Loucy (cell line): ENCODE results near the gene XYLB.

Experiments used
- H2AFZ ChIP-seq: fragments of 200-600 bp; sonication (generic); 2 replicates; pipeline ENCODE4 v1.6.0; 2016; ENCODE audit warnings: antibody characterized with exemption, mild to moderate bottlenecking, low read length, moderate library complexity
- H3F3A ChIP-seq: fragments of 200-600 bp; 2 replicates; pipeline ENCODE4 v1.6.0; 2016; ENCODE audit warnings: antibody characterized with exemption, low read depth, mild to moderate bottlenecking
- H3K27me3 ChIP-seq: fragments of 200-600 bp; sonication (generic); 2 replicates; pipeline ENCODE4 v1.6.1; 2014; ENCODE audit warnings: low read length, mild to moderate bottlenecking; ENCODE audit not compliant: insufficient read depth, poor library complexity, severe bottlenecking
- H3K36me3 ChIP-seq: fragments of 200-600 bp; sonication (generic); 2 replicates; pipeline ENCODE4 v1.6.1; 2016; ENCODE audit warnings: low read length; ENCODE audit not compliant: insufficient read depth
- H3K4me1 ChIP-seq: fragments of 200-600 bp; sonication (generic); 2 replicates; pipeline ENCODE4 v1.5.1; 2014; ENCODE audit warnings: low read length, mild to moderate bottlenecking; ENCODE audit not compliant: insufficient read depth, poor library complexity, severe bottlenecking
- H3K4me2 ChIP-seq: fragments of 200-600 bp; sonication (generic); 2 replicates; pipeline ENCODE4 v1.6.0; 2014; ENCODE audit warnings: antibody characterized with exemption, low read length, low read depth, mild to moderate bottlenecking; ENCODE audit not compliant: poor library complexity, severe bottlenecking
- H3K4me3 ChIP-seq: fragments of 200-600 bp; sonication (generic); 2 replicates; pipeline ENCODE4 v1.5.1; 2014; ENCODE audit warnings: low read length, mild to moderate bottlenecking, mixed read lengths; ENCODE audit not compliant: poor library complexity, severe bottlenecking
- H3K79me2 ChIP-seq: fragments of 200-600 bp; sonication (generic); 2 replicates; pipeline ENCODE4 v1.6.1; 2014; ENCODE audit warnings: low read length; ENCODE audit not compliant: insufficient read depth
- H3K9ac ChIP-seq: fragments of 200-600 bp; sonication (generic); 2 replicates; pipeline ENCODE4 v1.6.0; 2014; ENCODE audit warnings: mild to moderate bottlenecking, low read depth, low read length, moderate library complexity; ENCODE audit not compliant: poor library complexity, severe bottlenecking
- H3K9me2 ChIP-seq: fragments of 200-600 bp; sonication (generic); replicated peaks from 2 replicates; pipeline ENCODE4 v1.6.1; 2016; ENCODE audit warnings: low read depth, low read length, mixed read lengths
- H3K9me3 ChIP-seq: fragments of 200-600 bp; sonication (generic); 2 replicates; pipeline ENCODE4 v1.6.1; 2014; ENCODE audit warnings: mild to moderate bottlenecking, antibody characterized with exemption, low read length, low read depth; ENCODE audit not compliant: insufficient read depth
- H4K20me1 ChIP-seq: fragments of 200-600 bp; sonication (generic); 2 replicates; pipeline ENCODE4 v1.6.0; 2014; ENCODE audit warnings: antibody characterized with exemption, low read length, mild to moderate bottlenecking; ENCODE audit not compliant: insufficient read depth, poor library complexity, severe bottlenecking
- EZH2phosphoT487 ChIP-seq: fragments of 200-600 bp; IDR thresholded peaks from 2 replicates; pipeline ENCODE4 v1.6.1; 2018; ENCODE audit warnings: antibody characterized with exemption, mild to moderate bottlenecking, moderate library complexity, borderline replicate concordance
- TF ChIP-seq, protein P1 (sequence below): fragments of 200-600 bp; sonication (generic); conservative IDR thresholded peaks from 2 replicates; pipeline ENCODE4 v1.5.1; 2014; ENCODE audit warnings: mild to moderate bottlenecking, antibody characterized with exemption, low read length

The XYLB gene

DNA sequence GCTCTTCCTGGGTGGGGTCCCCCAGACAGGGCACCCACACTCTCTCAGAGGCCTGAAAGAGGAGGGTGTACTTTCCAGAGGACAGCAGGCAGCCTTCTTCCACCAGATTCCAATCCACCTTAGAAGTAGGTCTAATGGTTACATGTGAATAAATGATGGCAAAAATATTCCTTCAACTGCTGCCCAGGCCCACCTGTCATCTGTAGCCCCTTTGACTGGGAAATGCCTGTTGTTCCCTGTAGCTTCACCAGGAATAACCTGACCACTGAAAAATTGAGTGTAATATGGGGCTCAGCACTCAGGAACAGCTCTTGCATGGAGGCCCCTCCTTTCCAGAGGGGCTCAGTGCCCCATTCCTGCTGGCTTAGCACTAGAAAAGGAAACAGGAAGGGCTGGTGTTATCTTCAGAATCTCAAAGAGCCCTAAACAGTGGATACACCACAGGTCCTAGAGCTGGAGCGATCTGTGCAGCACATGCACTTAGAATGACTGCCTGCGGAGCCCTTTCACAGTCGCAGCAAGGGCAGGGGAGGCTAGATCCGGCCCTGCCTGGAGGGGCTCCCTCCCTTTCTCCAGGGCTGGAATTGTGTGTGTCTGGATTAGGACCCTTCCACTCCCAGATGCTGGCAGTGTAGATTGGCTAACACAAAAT lies 32.3 kb upstream of the XYLB start:
- Histone ChIP-seq H3K4me2 (no peak overlapping the region), H3K9me2 (no peaks in the 10 kb centered on the region), H2AFZ (no peak overlapping the region), H4K20me1 (no peaks in the 10 kb centered on the region), H3K27me3 (no peaks in the 10 kb centered on the region), H3K4me1 (peaks cover 3% of the 10 kb centered on the region), H3K4me3 (no peak overlapping the region), H3F3A (no peaks in the 10 kb centered on the region), H3K9ac (no peak overlapping the region), H3K79me2 (no peaks in the 10 kb centered on the region), H3K36me3 (no peaks in the 10 kb centered on the region), H3K9me3 (no peaks in the 10 kb centered on the region)
- no peak for TF ChIP-seq EZH2phosphoT487
- TF ChIP-seq, protein P1, sequence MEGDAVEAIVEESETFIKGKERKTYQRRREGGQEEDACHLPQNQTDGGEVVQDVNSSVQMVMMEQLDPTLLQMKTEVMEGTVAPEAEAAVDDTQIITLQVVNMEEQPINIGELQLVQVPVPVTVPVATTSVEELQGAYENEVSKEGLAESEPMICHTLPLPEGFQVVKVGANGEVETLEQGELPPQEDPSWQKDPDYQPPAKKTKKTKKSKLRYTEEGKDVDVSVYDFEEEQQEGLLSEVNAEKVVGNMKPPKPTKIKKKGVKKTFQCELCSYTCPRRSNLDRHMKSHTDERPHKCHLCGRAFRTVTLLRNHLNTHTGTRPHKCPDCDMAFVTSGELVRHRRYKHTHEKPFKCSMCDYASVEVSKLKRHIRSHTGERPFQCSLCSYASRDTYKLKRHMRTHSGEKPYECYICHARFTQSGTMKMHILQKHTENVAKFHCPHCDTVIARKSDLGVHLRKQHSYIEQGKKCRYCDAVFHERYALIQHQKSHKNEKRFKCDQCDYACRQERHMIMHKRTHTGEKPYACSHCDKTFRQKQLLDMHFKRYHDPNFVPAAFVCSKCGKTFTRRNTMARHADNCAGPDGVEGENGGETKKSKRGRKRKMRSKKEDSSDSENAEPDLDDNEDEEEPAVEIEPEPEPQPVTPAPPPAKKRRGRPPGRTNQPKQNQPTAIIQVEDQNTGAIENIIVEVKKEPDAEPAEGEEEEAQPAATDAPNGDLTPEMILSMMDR, result no peak

DNA sequence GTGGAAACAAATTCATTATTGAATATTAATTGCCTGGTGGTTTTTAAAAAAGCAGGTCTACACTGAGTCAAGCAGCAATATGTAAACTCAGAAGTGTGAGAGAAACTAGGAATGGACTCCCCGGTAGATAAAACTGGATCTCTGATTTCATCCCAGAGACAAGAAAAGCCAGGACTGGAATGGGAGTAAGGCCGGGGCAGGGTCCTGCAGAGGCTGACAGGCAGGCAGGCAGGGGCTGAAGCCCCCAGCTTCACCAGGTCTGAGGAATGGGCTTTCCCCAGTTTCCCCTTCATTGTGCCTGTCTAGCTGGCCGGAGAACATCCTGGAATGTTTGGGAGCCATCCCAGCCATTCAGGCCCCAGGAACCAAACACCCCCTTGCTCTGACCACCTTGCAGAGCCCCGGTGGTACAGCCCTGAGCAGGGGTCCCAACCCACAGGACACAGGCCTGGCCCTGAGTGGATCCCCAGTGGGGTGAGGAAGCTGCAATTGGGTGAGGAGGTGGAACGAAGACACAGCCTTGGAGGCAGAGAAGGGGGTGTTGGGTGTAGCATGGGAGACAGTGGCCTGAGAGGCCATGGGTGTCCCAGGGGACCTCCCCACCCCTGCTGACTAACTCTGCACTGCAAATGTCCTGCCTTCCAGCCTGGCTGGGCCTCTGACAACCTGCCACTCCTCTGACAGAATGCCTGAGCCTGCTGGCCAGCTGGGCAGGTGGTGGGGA lies 31.7 kb upstream of the XYLB start:
- Histone ChIP-seq H3K79me2 (no peaks in the 10 kb centered on the region), H3K4me3 (no peak overlapping the region), H3K4me2 (no peak overlapping the region), H3K9me3 (no peaks in the 10 kb centered on the region), H3F3A (no peaks in the 10 kb centered on the region), H3K9ac (no peak overlapping the region), H2AFZ (no peak overlapping the region), H4K20me1 (no peaks in the 10 kb centered on the region), H3K4me1 (peaks cover 3% of the 10 kb centered on the region), H3K27me3 (no peaks in the 10 kb centered on the region), H3K36me3 (no peaks in the 10 kb centered on the region), H3K9me2 (no peaks in the 10 kb centered on the region)
- TF ChIP-seq, protein P1, result no peak
- no peak for TF ChIP-seq EZH2phosphoT487

DNA sequence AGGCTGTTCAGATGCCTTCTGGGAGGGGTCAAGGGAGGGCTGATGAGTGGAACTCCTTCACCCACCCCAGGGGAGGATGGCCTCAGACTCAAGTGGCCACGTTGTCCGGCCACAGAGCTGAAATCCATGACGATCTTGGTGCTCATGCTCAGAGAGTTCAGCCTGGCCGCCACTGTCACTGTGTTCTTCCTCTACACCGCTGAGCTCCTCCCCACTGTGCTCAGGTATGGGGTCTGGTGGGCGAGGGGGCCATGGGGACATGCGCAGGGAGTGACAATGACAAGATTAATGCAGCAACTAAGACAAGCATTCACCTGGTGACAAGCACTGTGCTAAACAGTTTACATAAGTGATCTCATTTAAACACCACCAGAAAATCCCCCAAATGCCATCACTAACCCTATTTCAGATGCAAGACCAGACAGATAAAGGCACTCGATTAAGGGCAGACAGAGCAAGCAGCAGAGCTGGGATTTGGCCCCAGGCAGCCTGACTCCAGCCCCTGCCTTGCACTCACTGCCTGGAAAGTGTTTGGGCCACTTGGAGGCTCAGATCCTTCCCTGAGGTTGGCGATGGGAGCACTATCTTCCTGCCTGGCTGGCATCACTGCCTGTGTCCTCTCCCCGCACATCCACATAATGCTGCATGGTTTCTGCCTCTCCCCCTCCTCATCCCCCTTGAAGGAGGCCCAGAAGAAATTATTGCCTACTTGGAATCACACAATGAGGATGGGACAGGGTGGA lies 30.9 kb upstream of the XYLB start:
- Histone ChIP-seq H3K79me2 (no peaks in the 10 kb centered on the region), H3K4me3 (no peak overlapping the region), H3K4me2 (no peak overlapping the region), H2AFZ (no peak overlapping the region), H4K20me1 (no peaks in the 10 kb centered on the region), H3K36me3 (no peaks in the 10 kb centered on the region), H3K9me3 (no peaks in the 10 kb centered on the region), H3F3A (no peaks in the 10 kb centered on the region), H3K27me3 (no peaks in the 10 kb centered on the region), H3K4me1 (peaks cover 3% of the 10 kb centered on the region), H3K9ac (no peak overlapping the region), H3K9me2 (no peaks in the 10 kb centered on the region)
- TF ChIP-seq, protein P1, result no peak
- TF ChIP-seq EZH2phosphoT487, result no peak
